SU-DHL-6 (cell line): ENCODE results near the gene RAVER1.

ENCODE experiments used
- H2AFZ ChIP-seq: fragments of 200-600 bp; sonication (generic); 2 replicates; pipeline ENCODE4 v1.6.1; 2014; ENCODE audit warnings: low read depth, mild to moderate bottlenecking, moderate library complexity, mixed read lengths, antibody characterized with exemption, low read length; ENCODE audit not compliant: severe bottlenecking
- H3F3A ChIP-seq: fragments of 200-600 bp; shearing (Covaris generic); 2 replicates; pipeline ENCODE4 v1.6.0; 2016; ENCODE audit warnings: antibody characterized with exemption, mild to moderate bottlenecking; ENCODE audit not compliant: insufficient read depth
- H3K27ac ChIP-seq: fragments of 200-600 bp; sonication (generic); 2 replicates; pipeline ENCODE4 v1.5.1; 2016; ENCODE audit warnings: low read depth, mild to moderate bottlenecking, low read length, moderate library complexity, mixed read lengths
- H3K27me3 ChIP-seq: fragments of 200-600 bp; sonication (generic), shearing (Covaris generic); 2 replicates; pipeline ENCODE4 v1.6.0; 2014; ENCODE audit warnings: mild to moderate bottlenecking, low read length
- H3K36me3 ChIP-seq: fragments of 200-600 bp; sonication (generic); 2 replicates; pipeline ENCODE4 v1.6.1; 2014; ENCODE audit warnings: mild to moderate bottlenecking, low read length, mixed read lengths
- H3K4me2 ChIP-seq: fragments of 300-600, 200-600 bp; shearing (Covaris generic), sonication (generic); 2 replicates; pipeline ENCODE4 v1.6.0; 2014; ENCODE audit warnings: low read length, low read depth, mild to moderate bottlenecking; ENCODE audit not compliant: poor library complexity, severe bottlenecking
- H3K4me3 ChIP-seq: fragments of 200-600 bp; sonication (generic); 2 replicates; pipeline ENCODE4 v1.5.1; 2014; ENCODE audit warnings: antibody characterized with exemption, low read length, mild to moderate bottlenecking, mixed read lengths; ENCODE audit not compliant: insufficient read depth, poor library complexity, severe bottlenecking
- H3K79me2 ChIP-seq: fragments of 200-600 bp; sonication (generic); 2 replicates; pipeline ENCODE4 v1.6.1; 2014; ENCODE audit warnings: mild to moderate bottlenecking, low read length, moderate library complexity; ENCODE audit not compliant: insufficient read depth
- H3K9ac ChIP-seq: fragments of 200-600 bp; sonication (generic); 2 replicates; pipeline ENCODE4 v1.7.0; 2014; ENCODE audit warnings: mild to moderate bottlenecking, low read length
- H3K9me2 ChIP-seq: fragments of 200-600 bp; sonication (generic); replicated peaks from 2 replicates; pipeline ENCODE4 v1.6.1; 2014; ENCODE audit warnings: low read length; ENCODE audit not compliant: insufficient read depth
- H3K9me3 ChIP-seq: fragments of 200-600 bp; sonication (generic); 2 replicates; pipeline ENCODE4 v1.6.1; 2014; ENCODE audit warnings: low read length, mixed read lengths; ENCODE audit not compliant: insufficient read depth
- H4K20me1 ChIP-seq: fragments of 200-600 bp; sonication (generic); 2 replicates; pipeline ENCODE4 v1.6.1; 2014; ENCODE audit warnings: low read depth, mild to moderate bottlenecking, antibody characterized with exemption, low read length, moderate library complexity, mixed read lengths
- EZH2phosphoT487 ChIP-seq: fragments of 200-600 bp; sonication (generic), shearing (Covaris generic); conservative IDR thresholded peaks from 2 replicates; pipeline ENCODE4 v1.6.1; 2018; ENCODE audit warnings: mild to moderate bottlenecking, antibody characterized with exemption, low read length, moderate library complexity, mixed read lengths
- TF ChIP-seq, protein P1 (sequence below): fragments of 200-600 bp; sonication (generic); IDR thresholded peaks from one replicate; pipeline ENCODE4 v1.5.1; 2017; ENCODE audit warnings: antibody characterized with exemption, mild to moderate bottlenecking, low read length, moderate library complexity; ENCODE audit not compliant: insufficient read depth, poor library complexity, severe bottlenecking

RAVER1 gene

DNA sequence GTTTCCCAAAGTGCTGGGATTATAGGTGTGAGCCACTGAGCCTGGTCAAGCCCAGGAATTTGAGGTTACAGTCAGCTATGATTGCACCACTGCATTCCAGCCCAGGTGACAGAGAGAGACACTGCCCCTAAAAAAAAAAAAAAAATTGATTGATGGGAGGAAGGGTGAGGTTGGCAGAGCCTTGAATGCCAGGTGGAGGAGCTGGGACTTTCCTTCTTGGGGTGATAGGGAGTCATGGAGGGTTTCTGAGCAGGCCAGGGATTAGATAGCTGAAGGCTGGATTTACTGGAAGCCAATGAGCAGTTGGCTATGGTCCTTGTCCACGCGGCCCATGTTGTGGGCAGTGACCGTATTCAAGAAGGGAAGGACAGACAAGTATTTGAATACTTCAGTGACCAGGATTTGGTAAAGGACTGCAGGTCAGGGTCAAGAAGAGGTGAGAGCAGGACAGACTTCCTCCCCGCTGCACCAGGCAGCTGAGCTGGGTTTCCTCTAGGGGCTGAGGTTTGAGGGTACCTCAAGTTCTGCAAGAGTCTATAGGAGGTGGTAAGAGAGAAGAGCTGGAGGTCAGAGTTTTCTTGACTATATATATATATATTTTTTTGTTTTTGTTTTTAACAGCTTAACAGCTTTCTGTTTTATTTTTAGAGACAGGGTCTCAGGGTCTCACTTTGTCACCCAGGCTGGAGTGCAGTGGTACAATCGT, 53.4 kb downstream of the RAVER1 start:
- Histone ChIP-seq H3K27me3 (no peaks in the 10 kb centered on the region), H3K36me3 (no peaks in the 10 kb centered on the region), H3F3A (no peaks in the 10 kb centered on the region), H3K9ac (no peak overlapping the region), H3K27ac (no peak overlapping the region), H4K20me1 (no peaks in the 10 kb centered on the region), H2AFZ (no peak overlapping the region), H3K9me2 (no peaks in the 10 kb centered on the region), H3K79me2 (0 out of 2 replicates have a peak, but pooled peaks cover 7% of the 10 kb centered on the region), H3K9me3 (no peaks in the 10 kb centered on the region), H3K4me2 (no peak overlapping the region), H3K4me3 (no peak overlapping the region)
- TF ChIP-seq, protein P1, sequence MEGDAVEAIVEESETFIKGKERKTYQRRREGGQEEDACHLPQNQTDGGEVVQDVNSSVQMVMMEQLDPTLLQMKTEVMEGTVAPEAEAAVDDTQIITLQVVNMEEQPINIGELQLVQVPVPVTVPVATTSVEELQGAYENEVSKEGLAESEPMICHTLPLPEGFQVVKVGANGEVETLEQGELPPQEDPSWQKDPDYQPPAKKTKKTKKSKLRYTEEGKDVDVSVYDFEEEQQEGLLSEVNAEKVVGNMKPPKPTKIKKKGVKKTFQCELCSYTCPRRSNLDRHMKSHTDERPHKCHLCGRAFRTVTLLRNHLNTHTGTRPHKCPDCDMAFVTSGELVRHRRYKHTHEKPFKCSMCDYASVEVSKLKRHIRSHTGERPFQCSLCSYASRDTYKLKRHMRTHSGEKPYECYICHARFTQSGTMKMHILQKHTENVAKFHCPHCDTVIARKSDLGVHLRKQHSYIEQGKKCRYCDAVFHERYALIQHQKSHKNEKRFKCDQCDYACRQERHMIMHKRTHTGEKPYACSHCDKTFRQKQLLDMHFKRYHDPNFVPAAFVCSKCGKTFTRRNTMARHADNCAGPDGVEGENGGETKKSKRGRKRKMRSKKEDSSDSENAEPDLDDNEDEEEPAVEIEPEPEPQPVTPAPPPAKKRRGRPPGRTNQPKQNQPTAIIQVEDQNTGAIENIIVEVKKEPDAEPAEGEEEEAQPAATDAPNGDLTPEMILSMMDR = no peak
- no peak for TF ChIP-seq EZH2phosphoT487

DNA sequence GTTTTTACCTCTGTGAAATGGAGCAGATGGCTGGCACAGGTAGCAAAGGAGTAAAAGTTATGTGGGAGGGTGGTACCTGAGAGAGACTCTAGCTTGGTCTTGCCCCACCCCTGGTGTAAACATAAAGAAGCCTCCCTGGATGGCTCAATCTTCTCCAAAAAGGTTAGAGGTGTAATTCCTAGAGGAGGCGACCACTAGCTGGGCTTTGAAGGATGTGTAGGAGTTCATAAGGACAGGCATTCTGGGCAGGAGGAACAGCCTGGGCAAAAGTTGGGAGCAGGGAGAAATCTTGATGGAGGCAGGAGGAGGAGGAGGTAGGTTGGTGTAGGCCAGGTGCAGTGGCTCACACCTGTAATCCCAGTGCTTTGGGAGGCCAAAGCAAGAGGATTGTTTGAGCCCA, 54.4 kb downstream of the RAVER1 start:
- H3K4me2 ChIP-seq = no peak overlapping the region
- TF ChIP-seq, protein P1 = no peak
- TF ChIP-seq EZH2phosphoT487 = no peak
- H3K27ac ChIP-seq = no peak overlapping the region
- 0 out of 2 replicates have a peak, but pooled peaks cover 7% of the 10 kb centered on the region for H3K79me2 ChIP-seq
- no peaks in the 10 kb centered on the region for H3K9me2 ChIP-seq
- H3K9ac ChIP-seq = no peak overlapping the region
- H3F3A ChIP-seq = no peaks in the 10 kb centered on the region
- no peaks in the 10 kb centered on the region for H3K27me3 ChIP-seq
- H3K36me3 ChIP-seq = no peaks in the 10 kb centered on the region
- no peaks in the 10 kb centered on the region for H3K9me3 ChIP-seq
- H2AFZ ChIP-seq = no peak overlapping the region
- H3K4me3 ChIP-seq = no peak overlapping the region
- no peaks in the 10 kb centered on the region for H4K20me1 ChIP-seq

DNA sequence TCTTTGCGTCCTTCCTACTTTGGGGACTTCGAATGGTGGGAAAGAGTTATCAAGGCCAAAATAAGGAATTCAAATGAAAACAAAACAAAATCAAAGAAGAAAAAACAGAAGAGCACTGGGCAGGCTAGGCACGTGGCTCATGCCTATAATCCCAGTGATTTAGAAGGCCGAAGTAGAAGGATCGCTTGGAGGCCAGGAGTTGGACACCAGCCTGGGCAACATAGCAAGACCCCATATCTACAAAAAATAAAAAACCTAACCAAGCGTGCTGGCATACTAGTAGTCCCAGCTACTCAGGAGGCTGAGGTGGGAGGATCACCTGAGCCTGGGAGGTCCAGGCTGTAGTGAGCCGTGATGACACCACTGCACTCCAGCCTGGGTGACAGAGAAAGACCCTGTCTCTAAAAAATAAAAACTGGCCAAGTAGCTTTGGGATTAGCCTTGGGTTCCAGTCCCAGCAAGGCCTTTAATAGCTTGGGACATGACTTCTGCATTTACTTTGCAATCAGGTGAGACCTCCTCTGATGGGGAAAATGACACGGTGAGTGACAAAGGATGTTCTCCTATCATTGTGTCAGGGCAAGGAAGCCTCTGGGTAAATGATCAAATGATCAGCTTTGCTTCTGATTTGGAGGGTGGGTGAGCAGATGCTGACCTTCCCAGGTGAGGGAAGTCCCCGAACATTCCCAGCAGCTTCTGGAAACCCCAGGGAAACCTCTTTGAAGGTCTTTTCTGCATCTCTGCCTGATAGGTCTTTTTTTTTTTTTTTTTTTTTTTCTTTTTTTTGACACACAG, 55.3 kb downstream of the RAVER1 start:
- TF ChIP-seq, protein P1 = no peak
- no peak for TF ChIP-seq EZH2phosphoT487
- no peaks in the 10 kb centered on the region for H3K36me3 ChIP-seq

More for the DNA sequence above, 55.3 kb downstream of the RAVER1 start:
- Histone ChIP-seq H3K79me2 (0 out of 2 replicates have a peak, but pooled peaks cover 8% of the 10 kb centered on the region), H3K4me2 (no peak overlapping the region), H3K27me3 (no peaks in the 10 kb centered on the region), H3K4me3 (no peak overlapping the region), H3K27ac (no peak overlapping the region), H3K9me3 (no peaks in the 10 kb centered on the region), H4K20me1 (no peaks in the 10 kb centered on the region), H3K9ac (no peak overlapping the region), H3K9me2 (no peaks in the 10 kb centered on the region), H2AFZ (no peak overlapping the region), H3F3A (no peaks in the 10 kb centered on the region)
